Measurements from ENCODE around the gene KLHL2.

GRCh38 chr4:165324918-165325304 is 117.5 kb downstream of the KLHL2 start:
- TF ChIP-seq CTCF (IDR thresholded peaks at IDR 0.05): no peak
- TF ChIP-seq EZH2phosphoT487 (IDR thresholded peaks at IDR 0.05): no peak
- TF ChIP-seq EZH2 (IDR thresholded peaks at IDR 0.05): no peak
